GM19324 (cell line): Measurements from ENCODE around the gene MIF4GD.

Source experiments
- ATAC-seq: cut with Tn5 transposase; IDR thresholded peaks from one replicate; pipeline ENCODE4 v1.9.1; 2021; ENCODE audit warnings: mild to moderate bottlenecking, moderate library complexity; ENCODE audit not compliant: unreplicated experiment, low FRiP score

MIF4GD gene

GRCh38 chr17:75238684-75239191 is 32.3 kb downstream of the MIF4GD start:
- ATAC-seq = no peak

GRCh38 chr17:75238020-75238580 is 32.9 kb downstream of the MIF4GD start:
- no peak for ATAC-seq

DNA sequence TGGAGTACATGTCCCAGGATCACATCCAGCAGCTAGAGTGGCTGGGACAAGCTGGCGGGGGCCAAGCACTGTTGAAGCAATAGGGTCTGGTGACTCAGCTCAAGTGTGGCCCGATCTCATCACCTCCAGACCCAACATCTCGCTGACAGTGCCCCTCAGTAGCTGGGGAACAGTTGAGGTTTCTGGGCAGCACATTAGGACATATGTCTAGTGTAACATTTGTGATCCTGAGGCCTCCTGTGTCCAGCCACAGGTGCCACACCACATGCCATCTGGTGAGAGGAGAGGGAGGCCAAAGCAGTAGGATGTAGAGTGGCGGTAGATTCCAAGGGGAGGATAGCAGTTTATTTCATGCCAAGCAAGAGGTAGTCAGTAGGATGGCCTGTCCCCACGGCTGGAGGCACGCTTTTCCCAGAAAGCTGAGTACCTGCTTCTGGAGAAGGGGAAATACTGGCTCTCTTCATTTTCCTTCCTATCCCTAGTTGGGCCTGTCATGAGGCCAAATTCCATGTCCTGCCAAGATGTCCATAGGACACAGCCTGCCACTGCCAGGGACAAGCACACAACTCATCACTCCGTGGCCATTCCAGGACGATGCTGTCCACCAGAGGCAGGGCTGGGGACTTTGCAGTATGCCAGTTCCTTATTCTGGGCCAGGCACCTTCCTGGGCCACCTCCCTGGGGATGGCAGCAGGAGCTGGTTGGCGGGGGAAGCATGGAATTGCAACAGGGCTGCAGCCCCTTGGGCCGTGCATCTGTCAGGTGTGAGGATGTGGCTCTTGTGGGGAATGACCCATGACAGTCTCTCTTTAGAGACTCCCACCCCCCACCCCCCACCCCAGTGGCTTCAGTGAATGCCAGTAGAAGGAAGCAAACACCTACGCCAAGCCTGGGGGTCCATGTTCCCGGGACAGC is 33.7 kb downstream of the MIF4GD start:
- no peak for ATAC-seq

- no peak for ATAC-seq
These were observed 38.2 kb downstream of the MIF4GD start for GRCh38 chr17:75232786-75233185.

GRCh38 chr17:75231741-75232464 is 39.1 kb downstream of the MIF4GD start:
- no peak for ATAC-seq

DNA sequence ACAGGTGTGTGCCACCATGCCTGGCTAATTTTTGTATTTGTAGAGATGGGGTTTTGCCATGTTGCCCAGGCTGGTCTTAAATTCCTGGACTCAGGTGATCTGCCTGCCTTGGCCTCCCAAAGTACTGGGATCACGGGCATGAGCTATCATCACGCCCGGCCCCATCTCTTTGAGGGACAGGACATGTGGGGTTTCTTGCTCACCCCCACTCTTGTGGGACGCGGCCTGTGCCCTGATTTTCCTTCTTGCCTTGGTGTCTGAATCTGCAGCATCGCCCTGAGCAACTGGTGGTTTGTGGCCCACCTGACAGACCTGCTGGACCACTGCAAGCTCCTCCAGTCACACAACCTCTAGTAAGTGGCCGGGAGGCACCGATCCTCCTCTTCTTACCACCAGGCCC is 40.0 kb downstream of the MIF4GD start:
- ATAC-seq = no peak

GRCh38 chr17:75228847-75229246 is 42.2 kb downstream of the MIF4GD start:
- ATAC-seq = no peak

- ATAC-seq = no peak
These were observed 42.7 kb downstream of the MIF4GD start for GRCh38 chr17:75228305-75228704.

DNA sequence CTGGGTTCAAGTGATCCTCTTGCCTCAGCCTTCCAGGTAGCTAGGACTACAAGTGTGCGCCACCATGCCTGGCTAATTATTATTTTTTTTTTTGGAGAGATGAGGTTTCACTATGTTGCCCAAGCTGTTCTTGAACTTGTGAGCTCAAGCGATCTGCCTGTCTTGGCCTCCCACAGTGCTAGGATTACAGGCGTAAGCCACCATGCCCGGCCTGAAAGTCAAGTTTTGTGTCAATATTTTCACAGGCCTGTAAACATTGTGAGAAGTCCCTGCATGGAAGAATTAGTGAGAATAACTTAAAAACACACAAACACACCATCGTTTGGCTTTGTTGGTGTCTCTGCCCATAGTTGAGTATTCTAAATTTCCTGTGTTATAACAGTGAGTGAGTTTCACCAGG is 43.3 kb downstream of the MIF4GD start:
- no peak for ATAC-seq

DNA sequence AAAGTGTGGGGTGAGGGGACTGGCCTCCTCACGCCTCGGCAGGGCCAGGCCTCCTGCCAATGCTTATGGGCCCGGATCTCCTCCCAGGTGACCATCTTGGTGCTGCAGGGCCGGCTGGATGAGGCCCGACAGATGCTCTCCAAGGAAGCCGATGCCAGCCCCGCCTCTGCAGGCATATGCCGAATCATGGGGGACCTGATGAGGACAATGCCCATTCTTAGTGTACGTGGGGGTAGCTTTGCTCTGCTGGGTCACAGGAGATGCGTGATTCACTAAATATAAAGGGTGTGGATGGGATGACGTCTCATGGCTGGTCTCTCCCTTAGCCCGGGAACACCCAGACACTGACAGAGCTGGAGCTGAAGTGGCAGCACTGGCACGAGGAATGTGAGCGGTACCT is 46.0 kb downstream of the MIF4GD start:
- no peak for ATAC-seq

- no peak for ATAC-seq
These were observed 51.2 kb downstream of the MIF4GD start for GRCh38 chr17:75219815-75220214.

DNA sequence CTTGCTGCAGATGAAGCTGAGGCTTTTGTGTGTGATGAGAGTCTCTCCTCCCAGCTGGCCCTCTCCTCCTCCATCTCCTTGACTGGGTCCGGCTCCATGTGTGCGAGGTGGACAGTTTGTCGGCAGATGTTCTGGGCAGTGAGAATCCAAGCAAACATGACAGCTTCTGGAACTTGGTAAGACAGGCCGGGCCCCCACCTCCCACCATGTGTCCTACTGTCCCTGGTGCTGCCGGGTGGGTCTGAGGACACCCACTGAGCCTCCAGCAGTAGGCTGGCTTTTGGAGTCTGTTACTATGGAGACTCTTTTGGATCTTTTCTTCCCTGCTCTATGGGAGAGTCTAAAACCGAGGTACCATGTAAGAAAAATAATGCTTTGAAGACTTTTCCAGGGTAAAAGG is 52.9 kb downstream of the MIF4GD start:
- ATAC-seq = no peak
